K562 (cell line): ENCODE data around the gene GFI1B. TPM values are rescaled to one million over a fixed set of nuclear protein-coding genes. Genes with fewer than 3 reads are reported as not detected.
A peak's percentile ranks its signal among the peaks of the same experiment; 100 is the strongest.

Experiments
- HIVEP1 ChIP-seq: fragments of 250-450 bp; sonication (Bioruptor Pico); IDR thresholded peaks from 2 replicates; pipeline ENCODE4 v1.4.0; 2020; ENCODE audit warnings: mild to moderate bottlenecking
- KAT2B ChIP-seq: IDR thresholded peaks from one replicate; pipeline ENCODE4 v1.6.1; 2012; ENCODE audit warnings: low read depth, mild to moderate bottlenecking, control low read depth, inconsistent platforms, low read length, moderate library complexity
- SIX5 ChIP-seq, 2 experiments: IDR thresholded peaks; 2 replicates each; pipeline ENCODE4 v1.6.1; 2011; ENCODE audit warnings: low read length in 2 of 2, borderline replicate concordance in 1 of 2, low read depth in 1 of 2, mild to moderate bottlenecking in 1 of 2, moderate library complexity in 1 of 2; ENCODE audit not compliant: insufficient read depth in 1 of 2
- SRSF1 ChIP-seq: fragments of 200-400 bp; formaldehyde crosslinking; IDR thresholded peaks from 2 replicates; pipeline ENCODE4 v1.6.1; 2017; ENCODE audit warnings: mild to moderate bottlenecking, low read depth, low read length, moderate library complexity
- TOE1 ChIP-seq, 2 experiments: fragments of 450-650 bp in 1 of 2; sonication (generic) in 1 of 2; formaldehyde crosslinking in 1 of 2; IDR thresholded peaks; 2 replicates each; pipeline versions ENCODE4 v1.7.1 to v1.8.0; 2016 to 2022; ENCODE audit warnings: borderline replicate concordance in 2 of 2, mild to moderate bottlenecking in 2 of 2, antibody characterized with exemption in 1 of 2, inconsistent platforms in 1 of 2, low read depth in 1 of 2, missing genetic modification reagents in 1 of 2, moderate library complexity in 1 of 2
- ZFP1 ChIP-seq: fragments of 450-650 bp; formaldehyde crosslinking; IDR thresholded peaks from 2 replicates; pipeline ENCODE4 v1.4.0; 2020; ENCODE audit warnings: mild to moderate bottlenecking, mixed read lengths
- polyA plus RNA-seq, 8 experiments: library from polyadenylated mRNA; depleted of rRNA in 4 of 8; stranded (reverse) in 5 of 8; unstranded in 3 of 8; fragments of >200 nt; fragmentation: Nextera tagmentation in 2 of 8; fragmentation: Illumina TruSeq in 1 of 8; extraction: Ambion mirVana in 2 of 8; extraction: Trizol in 1 of 8; gene quantifications; 2 replicates each; pipeline versions ENCODE4 v1.2.1 to v1.2.3, GENCODE V29; 2011 to 2014; ENCODE audit warnings: inconsistent platforms in 1 of 8, missing spikeins in 1 of 8
- total RNA-seq, 7 experiments: library from RNA; depleted of rRNA in 6 of 7; stranded (reverse); fragments of >200 nt in 6 of 7; fragmentation: Illumina TruSeq in 2 of 7; extraction: Trizol in 2 of 7; gene quantifications; 2 replicates each; pipeline versions ENCODE4 v1.2.1 to v1.2.3, GENCODE V29; 2011 to 2021; ENCODE audit warnings: low replicate concordance in 1 of 7
- TF ChIP-seq, protein P1 (sequence below): sonication (generic); formaldehyde crosslinking; IDR thresholded peaks from 2 replicates; pipeline ENCODE4 v1.8.0; 2022; ENCODE audit warnings: mild to moderate bottlenecking, missing genetic modification reagents, borderline replicate concordance
- TF ChIP-seq, protein P2 (sequence below): IDR thresholded peaks from 2 replicates; pipeline ENCODE4 v1.6.1; 2014; ENCODE audit warnings: antibody characterized with exemption
- TF ChIP-seq, protein P3 (sequence below): fragments of 450-650 bp; IDR thresholded peaks from 2 replicates; pipeline ENCODE4 v1.6.1; 2016
- TF ChIP-seq, protein P4 (sequence below): fragments of 250-450 bp; sonication (Bioruptor Pico); IDR thresholded peaks from 2 replicates; pipeline ENCODE4 v1.5.0; 2020; ENCODE audit warnings: mild to moderate bottlenecking
- TF ChIP-seq, protein P5 (sequence below), 2 experiments: fragments of 150-350 bp in 1 of 2; IDR thresholded peaks; 2 replicates each; pipeline ENCODE4 v1.6.1; 2012 to 2016; ENCODE audit warnings: low read depth in 2 of 2, low read length in 2 of 2, mild to moderate bottlenecking in 1 of 2, moderate library complexity in 1 of 2
- TF ChIP-seq, protein P6 (sequence below): sonication (generic); formaldehyde crosslinking; IDR thresholded peaks from 2 replicates; pipeline ENCODE4 v1.8.0; 2022; ENCODE audit warnings: missing genetic modification reagents, mild to moderate bottlenecking, moderate library complexity, borderline replicate concordance

GFI1B gene
- total and polyA plus RNA-seq, 9 of the 15 experiments (the other 6 are each of a cell fraction or from before 2014, with no cell fraction given) = 8.0 to 75.7 (median 34.5) TPM

GRCh38 chr9:133030317-133031129 is 52.0 kb downstream of the GFI1B start, which contains the start of gene GTF3C5 (continued):
- TF ChIP-seq, protein P1, sequence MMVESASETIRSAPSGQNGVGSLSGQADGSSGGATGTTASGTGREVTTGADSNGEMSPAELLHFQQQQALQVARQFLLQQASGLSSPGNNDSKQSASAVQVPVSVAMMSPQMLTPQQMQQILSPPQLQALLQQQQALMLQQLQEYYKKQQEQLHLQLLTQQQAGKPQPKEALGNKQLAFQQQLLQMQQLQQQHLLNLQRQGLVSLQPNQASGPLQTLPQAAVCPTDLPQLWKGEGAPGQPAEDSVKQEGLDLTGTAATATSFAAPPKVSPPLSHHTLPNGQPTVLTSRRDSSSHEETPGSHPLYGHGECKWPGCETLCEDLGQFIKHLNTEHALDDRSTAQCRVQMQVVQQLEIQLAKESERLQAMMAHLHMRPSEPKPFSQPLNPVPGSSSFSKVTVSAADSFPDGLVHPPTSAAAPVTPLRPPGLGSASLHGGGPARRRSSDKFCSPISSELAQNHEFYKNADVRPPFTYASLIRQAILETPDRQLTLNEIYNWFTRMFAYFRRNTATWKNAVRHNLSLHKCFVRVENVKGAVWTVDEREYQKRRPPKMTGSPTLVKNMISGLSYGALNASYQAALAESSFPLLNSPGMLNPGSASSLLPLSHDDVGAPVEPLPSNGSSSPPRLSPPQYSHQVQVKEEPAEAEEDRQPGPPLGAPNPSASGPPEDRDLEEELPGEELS = peak; percentile 62; the same call in 1 of the 2 replicates
- TF ChIP-seq SIX5 (IDR thresholded peaks at IDR 0.05; ENCODE audit: borderline replicate concordance in 1 of 2, insufficient read depth in 1 of 2, low read depth in 1 of 2, low read length in 2 of 2) = peak; percentile 43 to 48; a peak in 3 of 4 replicates
- TF ChIP-seq, protein P2, sequence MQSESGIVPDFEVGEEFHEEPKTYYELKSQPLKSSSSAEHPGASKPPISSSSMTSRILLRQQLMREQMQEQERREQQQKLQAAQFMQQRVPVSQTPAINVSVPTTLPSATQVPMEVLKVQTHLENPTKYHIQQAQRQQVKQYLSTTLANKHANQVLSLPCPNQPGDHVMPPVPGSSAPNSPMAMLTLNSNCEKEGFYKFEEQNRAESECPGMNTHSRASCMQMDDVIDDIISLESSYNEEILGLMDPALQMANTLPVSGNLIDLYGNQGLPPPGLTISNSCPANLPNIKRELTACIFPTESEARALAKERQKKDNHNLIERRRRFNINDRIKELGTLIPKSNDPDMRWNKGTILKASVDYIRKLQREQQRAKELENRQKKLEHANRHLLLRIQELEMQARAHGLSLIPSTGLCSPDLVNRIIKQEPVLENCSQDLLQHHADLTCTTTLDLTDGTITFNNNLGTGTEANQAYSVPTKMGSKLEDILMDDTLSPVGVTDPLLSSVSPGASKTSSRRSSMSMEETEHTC = no peak
- TF ChIP-seq, protein P3, sequence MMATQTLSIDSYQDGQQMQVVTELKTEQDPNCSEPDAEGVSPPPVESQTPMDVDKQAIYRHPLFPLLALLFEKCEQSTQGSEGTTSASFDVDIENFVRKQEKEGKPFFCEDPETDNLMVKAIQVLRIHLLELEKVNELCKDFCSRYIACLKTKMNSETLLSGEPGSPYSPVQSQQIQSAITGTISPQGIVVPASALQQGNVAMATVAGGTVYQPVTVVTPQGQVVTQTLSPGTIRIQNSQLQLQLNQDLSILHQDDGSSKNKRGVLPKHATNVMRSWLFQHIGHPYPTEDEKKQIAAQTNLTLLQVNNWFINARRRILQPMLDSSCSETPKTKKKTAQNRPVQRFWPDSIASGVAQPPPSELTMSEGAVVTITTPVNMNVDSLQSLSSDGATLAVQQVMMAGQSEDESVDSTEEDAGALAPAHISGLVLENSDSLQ = peak; percentile 73
- TF ChIP-seq, protein P4, sequence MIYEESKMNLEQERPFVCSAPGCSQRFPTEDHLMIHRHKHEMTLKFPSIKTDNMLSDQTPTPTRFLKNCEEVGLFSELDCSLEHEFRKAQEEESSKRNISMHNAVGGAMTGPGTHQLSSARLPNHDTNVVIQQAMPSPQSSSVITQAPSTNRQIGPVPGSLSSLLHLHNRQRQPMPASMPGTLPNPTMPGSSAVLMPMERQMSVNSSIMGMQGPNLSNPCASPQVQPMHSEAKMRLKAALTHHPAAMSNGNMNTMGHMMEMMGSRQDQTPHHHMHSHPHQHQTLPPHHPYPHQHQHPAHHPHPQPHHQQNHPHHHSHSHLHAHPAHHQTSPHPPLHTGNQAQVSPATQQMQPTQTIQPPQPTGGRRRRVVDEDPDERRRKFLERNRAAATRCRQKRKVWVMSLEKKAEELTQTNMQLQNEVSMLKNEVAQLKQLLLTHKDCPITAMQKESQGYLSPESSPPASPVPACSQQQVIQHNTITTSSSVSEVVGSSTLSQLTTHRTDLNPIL (CRISPR knock-in tag) = no peak
- no peak for TF ChIP-seq KAT2B
- peak; percentile 88 for TF ChIP-seq TOE1 (IDR thresholded peaks at IDR 0.05; ENCODE audit: borderline replicate concordance)
- no peak for TF ChIP-seq TOE1 (CRISPR knock-in tag; IDR thresholded peaks at IDR 0.05; ENCODE audit: borderline replicate concordance, low read depth)
- TF ChIP-seq, protein P5, sequence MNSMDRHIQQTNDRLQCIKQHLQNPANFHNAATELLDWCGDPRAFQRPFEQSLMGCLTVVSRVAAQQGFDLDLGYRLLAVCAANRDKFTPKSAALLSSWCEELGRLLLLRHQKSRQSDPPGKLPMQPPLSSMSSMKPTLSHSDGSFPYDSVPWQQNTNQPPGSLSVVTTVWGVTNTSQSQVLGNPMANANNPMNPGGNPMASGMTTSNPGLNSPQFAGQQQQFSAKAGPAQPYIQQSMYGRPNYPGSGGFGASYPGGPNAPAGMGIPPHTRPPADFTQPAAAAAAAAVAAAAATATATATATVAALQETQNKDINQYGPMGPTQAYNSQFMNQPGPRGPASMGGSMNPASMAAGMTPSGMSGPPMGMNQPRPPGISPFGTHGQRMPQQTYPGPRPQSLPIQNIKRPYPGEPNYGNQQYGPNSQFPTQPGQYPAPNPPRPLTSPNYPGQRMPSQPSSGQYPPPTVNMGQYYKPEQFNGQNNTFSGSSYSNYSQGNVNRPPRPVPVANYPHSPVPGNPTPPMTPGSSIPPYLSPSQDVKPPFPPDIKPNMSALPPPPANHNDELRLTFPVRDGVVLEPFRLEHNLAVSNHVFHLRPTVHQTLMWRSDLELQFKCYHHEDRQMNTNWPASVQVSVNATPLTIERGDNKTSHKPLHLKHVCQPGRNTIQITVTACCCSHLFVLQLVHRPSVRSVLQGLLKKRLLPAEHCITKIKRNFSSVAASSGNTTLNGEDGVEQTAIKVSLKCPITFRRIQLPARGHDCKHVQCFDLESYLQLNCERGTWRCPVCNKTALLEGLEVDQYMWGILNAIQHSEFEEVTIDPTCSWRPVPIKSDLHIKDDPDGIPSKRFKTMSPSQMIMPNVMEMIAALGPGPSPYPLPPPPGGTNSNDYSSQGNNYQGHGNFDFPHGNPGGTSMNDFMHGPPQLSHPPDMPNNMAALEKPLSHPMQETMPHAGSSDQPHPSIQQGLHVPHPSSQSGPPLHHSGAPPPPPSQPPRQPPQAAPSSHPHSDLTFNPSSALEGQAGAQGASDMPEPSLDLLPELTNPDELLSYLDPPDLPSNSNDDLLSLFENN (IDR thresholded peaks at IDR 0.05; ENCODE audit: low read depth in 2 of 2, low read length in 2 of 2) = no peak
- TF ChIP-seq SRSF1 = peak; percentile 66; the same call in 1 of the 2 replicates
- TF ChIP-seq HIVEP1 (CRISPR knock-in tag) = no peak
- TF ChIP-seq, protein P6, sequence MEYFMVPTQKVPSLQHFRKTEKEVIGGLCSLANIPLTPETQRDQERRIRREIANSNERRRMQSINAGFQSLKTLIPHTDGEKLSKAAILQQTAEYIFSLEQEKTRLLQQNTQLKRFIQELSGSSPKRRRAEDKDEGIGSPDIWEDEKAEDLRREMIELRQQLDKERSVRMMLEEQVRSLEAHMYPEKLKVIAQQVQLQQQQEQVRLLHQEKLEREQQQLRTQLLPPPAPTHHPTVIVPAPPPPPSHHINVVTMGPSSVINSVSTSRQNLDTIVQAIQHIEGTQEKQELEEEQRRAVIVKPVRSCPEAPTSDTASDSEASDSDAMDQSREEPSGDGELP = no peak
- TF ChIP-seq ZFP1 (CRISPR knock-in tag) = peak; percentile 9; the same call in 1 of the 2 replicates
